ENCODE data around the gene THAP9.

Gene THAP9

GRCh38 chr4:82965763-82966162 lies 65.2 kb downstream of the THAP9 start:
- no peaks in the 10 kb centered on the region for H3K4me1 ChIP-seq (ENCODE audit: control insufficient read depth, insufficient read depth, low read length)
- H3K4me3 ChIP-seq (ENCODE audit: low read depth, low read length), result no peak overlapping the region
- H3K9me3 ChIP-seq (ENCODE audit: control insufficient read depth, insufficient read depth, low read depth, low read length), result no peaks in the 10 kb centered on the region
- no peak overlapping the region for H3K9ac ChIP-seq (ENCODE audit: low read length)
- peaks cover 23% of the 10 kb centered on the region for H3K36me3 ChIP-seq (ENCODE audit: control insufficient read depth, insufficient read depth, low read length)
- no peak overlapping the region for H3K27ac ChIP-seq (ENCODE audit: low read depth, low read length)
- no peaks in the 10 kb centered on the region for H3K27me3 ChIP-seq (ENCODE audit: control insufficient read depth, insufficient read depth, low read length)

- Histone ChIP-seq H3K4me3 (ENCODE audit: low read depth, low read length) (no peak overlapping the region), H3K27ac (ENCODE audit: low read depth, low read length) (no peak overlapping the region), H3K9ac (ENCODE audit: low read length) (no peak overlapping the region), H3K9me3 (ENCODE audit: control insufficient read depth, insufficient read depth, low read depth, low read length) (no peaks in the 10 kb centered on the region), H3K4me1 (ENCODE audit: control insufficient read depth, insufficient read depth, low read length) (no peaks in the 10 kb centered on the region), H3K27me3 (ENCODE audit: control insufficient read depth, insufficient read depth, low read length) (no peaks in the 10 kb centered on the region), H3K36me3 (ENCODE audit: control insufficient read depth, insufficient read depth, low read length) (peaks cover 28% of the 10 kb centered on the region)
These were observed 68.4 kb downstream of the THAP9 start for GRCh38 chr4:82968972-82969371.

GRCh38 chr4:82969414-82969813 lies 68.9 kb downstream of the THAP9 start:
- H3K27me3 ChIP-seq (ENCODE audit: control insufficient read depth, insufficient read depth, low read length), result no peaks in the 10 kb centered on the region
- no peak overlapping the region for H3K4me3 ChIP-seq (ENCODE audit: low read depth, low read length)
- no peak overlapping the region for H3K9ac ChIP-seq (ENCODE audit: low read length)
- peaks cover 28% of the 10 kb centered on the region for H3K36me3 ChIP-seq (ENCODE audit: control insufficient read depth, insufficient read depth, low read length)
- no peaks in the 10 kb centered on the region for H3K4me1 ChIP-seq (ENCODE audit: control insufficient read depth, insufficient read depth, low read length)
- H3K27ac ChIP-seq (ENCODE audit: low read depth, low read length), result no peak overlapping the region
- H3K9me3 ChIP-seq (ENCODE audit: control insufficient read depth, insufficient read depth, low read depth, low read length), result no peaks in the 10 kb centered on the region
